Measurements from ENCODE around the gene ATXN1.

GRCh38 chr6:16524380-16524707 lies 236.9 kb downstream of the ATXN1 start:
- TF ChIP-seq EP300 (IDR thresholded peaks at IDR 0.05) (no peak), CTCF (IDR thresholded peaks at IDR 0.05) (no peak)
